ENCODE data around the gene BEGAIN. TPM values are rescaled to one million over a fixed set of nuclear protein-coding genes. Genes with fewer than 3 reads are reported as not detected.
A peak's percentile ranks its signal among the peaks of the same experiment; 100 is the strongest.

The BEGAIN gene
- total RNA-seq, 1 donor from 2014 or later: 1.3 TPM

GRCh38 chr14:100560471-100560870 lies 26.7 kb downstream of the BEGAIN start:
- DNase-seq (no peak), ATAC-seq (no peak)
- no peak overlapping the region for H3K27ac ChIP-seq

GRCh38 chr14:100559455-100559854 lies 27.8 kb downstream of the BEGAIN start:
- Histone ChIP-seq H3K4me3 (no peak overlapping the region), H3K27ac (no peak overlapping the region), H3K4me1 (peaks cover 4% of the 10 kb centered on the region), H3K36me3 (no peaks in the 10 kb centered on the region), H3K9me3 (no peaks in the 10 kb centered on the region), H3K27me3 (ENCODE audit: low read depth) (peaks cover 6% of the 10 kb centered on the region)
- intact Hi-C loops (cut with DNase I): no loop called here
- ATAC-seq (no peak), DNase-seq (no peak)
- no peak for TF ChIP-seq CTCF (IDR thresholded peaks at IDR 0.05)

More at GRCh38 chr14:100560471-100560870, 26.7 kb downstream of the BEGAIN start:
- Histone ChIP-seq H3K27me3 (ENCODE audit: low read depth) (peaks cover 7% of the 10 kb centered on the region), H3K4me3 (no peak overlapping the region), H3K4me1 (peaks cover 4% of the 10 kb centered on the region), H3K36me3 (no peaks in the 10 kb centered on the region), H3K9me3 (no peaks in the 10 kb centered on the region)
- TF ChIP-seq CTCF (IDR thresholded peaks at IDR 0.05): no peak
- intact Hi-C loops (cut with DNase I): no loop called here

GRCh38 chr14:100558966-100559365 lies 28.3 kb downstream of the BEGAIN start:
- Histone ChIP-seq H3K4me1 (peaks cover 4% of the 10 kb centered on the region), H3K4me3 (no peak overlapping the region), H3K9me3 (no peaks in the 10 kb centered on the region), H3K27me3 (ENCODE audit: low read depth) (peaks cover 6% of the 10 kb centered on the region), H3K27ac (no peak overlapping the region), H3K36me3 (no peaks in the 10 kb centered on the region)
- TF ChIP-seq CTCF (IDR thresholded peaks at IDR 0.05): no peak
- intact Hi-C loops (cut with DNase I): no loop called here
- DNase-seq: no peak
- ATAC-seq: no peak

GRCh38 chr14:100558226-100558625 lies 29.0 kb downstream of the BEGAIN start:
- Histone ChIP-seq H3K36me3 (no peaks in the 10 kb centered on the region), H3K4me1 (peaks cover 4% of the 10 kb centered on the region), H3K9me3 (no peaks in the 10 kb centered on the region), H3K27ac (no peak overlapping the region), H3K27me3 (ENCODE audit: low read depth) (peaks cover 6% of the 10 kb centered on the region), H3K4me3 (no peak overlapping the region)
- no peak for TF ChIP-seq CTCF (IDR thresholded peaks at IDR 0.05)
- ATAC-seq (no peak), DNase-seq (no peak)
- intact Hi-C loops (cut with DNase I): no loop called here

GRCh38 chr14:100557658-100558057 lies 29.6 kb downstream of the BEGAIN start:
- intact Hi-C loops (cut with DNase I): no loop called here
- H3K36me3 ChIP-seq: no peaks in the 10 kb centered on the region
- peaks cover 4% of the 10 kb centered on the region for H3K4me1 ChIP-seq
- no peak for TF ChIP-seq CTCF (IDR thresholded peaks at IDR 0.05)
- no peaks in the 10 kb centered on the region for H3K9me3 ChIP-seq
- no peak overlapping the region for H3K27ac ChIP-seq
- peak; percentile 67 for DNase-seq
- H3K4me3 ChIP-seq: no peak overlapping the region
- ATAC-seq: peak in 1 of 2 donors; percentile 18
- peaks cover 6% of the 10 kb centered on the region for H3K27me3 ChIP-seq (ENCODE audit: low read depth)

All from lower lobe of right lung (tissue), 2 donors.